ENCODE data around the gene RNFT2. TPM values are rescaled to one million over a fixed set of nuclear protein-coding genes. Genes with fewer than 3 reads are reported as not detected.

Gene RNFT2
- polyA plus RNA-seq, 1 donor (not counting 4 experiments of a cell fraction or from before 2014, with no cell fraction given) = 0.96 TPM

DNA sequence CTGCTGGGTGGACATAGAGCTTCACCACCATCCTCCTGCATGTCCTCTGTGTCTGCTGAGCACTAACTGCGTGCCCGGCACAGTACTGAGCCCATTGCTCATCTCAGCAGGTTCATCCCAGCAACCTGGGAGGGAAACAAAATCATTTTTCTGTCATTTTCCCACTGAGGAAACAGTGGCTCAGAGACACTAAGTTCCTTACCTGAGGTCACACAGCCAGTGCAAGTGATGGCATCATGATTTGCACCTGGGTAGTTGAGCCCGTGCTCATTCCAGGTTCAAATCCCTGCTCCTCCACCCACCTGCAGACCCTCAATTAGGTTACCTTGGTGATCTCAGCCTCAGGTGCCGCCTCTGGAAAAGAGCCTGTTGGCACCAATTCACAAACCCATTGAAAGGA, 23.4 kb downstream of the RNFT2 start:
- Histone ChIP-seq H3K4me3 (ENCODE audit: control insufficient read depth in 2 of 3, extremely low read depth in 1 of 3, insufficient read depth in 2 of 3, low read depth in 1 of 3, low read length in 3 of 3) (no peak overlapping the region), H3K9me1 (ENCODE audit: control insufficient read depth, extremely low read depth, insufficient read depth, low read length) (no peaks in the 10 kb centered on the region), H3K9ac (ENCODE audit: control insufficient read depth, extremely low read depth, insufficient read depth, low read length) (no peak overlapping the region), H3K27me3 (ENCODE audit: control insufficient read depth, extremely low read depth, insufficient read depth, low read length) (no peaks in the 10 kb centered on the region), H2AFZ (ENCODE audit: control insufficient read depth, low read length) (no peak overlapping the region), H3K4me2 (ENCODE audit: control insufficient read depth, extremely low read depth, insufficient read depth, low read depth, low read length) (no peak overlapping the region), H3K36me3 (ENCODE audit: control insufficient read depth in 2 of 2, extremely low read depth in 1 of 2, insufficient read depth in 2 of 2, low read length in 2 of 2) (no peaks in the 10 kb centered on the region), H3K27ac (ENCODE audit: control insufficient read depth, insufficient read depth, low read length) (no peak overlapping the region), H3K9me3 (ENCODE audit: control insufficient read depth, low read depth, low read length) (no peaks in the 10 kb centered on the region), H4K20me1 (ENCODE audit: control insufficient read depth, extremely low read depth, insufficient read depth, low read length) (no peaks in the 10 kb centered on the region), H3K79me2 (ENCODE audit: control insufficient read depth, insufficient read depth, low read length) (no peaks in the 10 kb centered on the region), H3K4me1 (ENCODE audit: control insufficient read depth, extremely low read depth, insufficient read depth, low read length) (no peaks in the 10 kb centered on the region)
- FAIRE-seq = no peak
- dilution Hi-C loops (cut with MboI; ENCODE audit: extremely low pct_ligation_motif_present, low sequenced_read_pairs) = no loop called here
- TF ChIP-seq, protein P1, sequence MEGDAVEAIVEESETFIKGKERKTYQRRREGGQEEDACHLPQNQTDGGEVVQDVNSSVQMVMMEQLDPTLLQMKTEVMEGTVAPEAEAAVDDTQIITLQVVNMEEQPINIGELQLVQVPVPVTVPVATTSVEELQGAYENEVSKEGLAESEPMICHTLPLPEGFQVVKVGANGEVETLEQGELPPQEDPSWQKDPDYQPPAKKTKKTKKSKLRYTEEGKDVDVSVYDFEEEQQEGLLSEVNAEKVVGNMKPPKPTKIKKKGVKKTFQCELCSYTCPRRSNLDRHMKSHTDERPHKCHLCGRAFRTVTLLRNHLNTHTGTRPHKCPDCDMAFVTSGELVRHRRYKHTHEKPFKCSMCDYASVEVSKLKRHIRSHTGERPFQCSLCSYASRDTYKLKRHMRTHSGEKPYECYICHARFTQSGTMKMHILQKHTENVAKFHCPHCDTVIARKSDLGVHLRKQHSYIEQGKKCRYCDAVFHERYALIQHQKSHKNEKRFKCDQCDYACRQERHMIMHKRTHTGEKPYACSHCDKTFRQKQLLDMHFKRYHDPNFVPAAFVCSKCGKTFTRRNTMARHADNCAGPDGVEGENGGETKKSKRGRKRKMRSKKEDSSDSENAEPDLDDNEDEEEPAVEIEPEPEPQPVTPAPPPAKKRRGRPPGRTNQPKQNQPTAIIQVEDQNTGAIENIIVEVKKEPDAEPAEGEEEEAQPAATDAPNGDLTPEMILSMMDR (optimal IDR thresholded peaks at IDR 0.05 in 1 of 3, IDR thresholded peaks at IDR 0.05 in 1 of 3, conservative IDR thresholded peaks at IDR 0.05 in 1 of 3; ENCODE audit: extremely low read depth in 1 of 3, insufficient read depth in 2 of 3, low read length in 3 of 3) = no peak
- no peak for TF ChIP-seq EZH2 (IDR thresholded peaks at IDR 0.05; ENCODE audit: low read length)
- no peak for DNase-seq (ENCODE audit: low read depth, low spot score)

DNA sequence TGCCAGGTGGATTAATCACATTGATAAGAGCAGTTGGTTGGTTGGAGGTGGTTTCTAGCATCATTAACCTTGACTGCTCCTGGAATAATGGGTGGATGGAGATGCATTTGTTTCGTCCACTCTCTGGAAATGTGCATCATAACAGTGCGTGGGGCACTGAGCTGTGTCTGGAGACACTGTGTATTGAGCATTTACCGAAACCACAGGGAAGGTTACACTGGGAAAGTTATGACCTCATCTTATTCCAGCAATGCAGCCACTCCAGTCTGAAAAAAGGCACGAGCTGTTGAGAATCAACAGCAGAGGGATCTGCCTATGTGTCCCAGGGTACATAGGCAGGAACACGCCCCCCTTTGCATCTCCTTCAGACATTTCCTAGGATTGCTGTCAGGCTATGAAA, 27.2 kb downstream of the RNFT2 start:
- no peaks in the 10 kb centered on the region for H4K20me1 ChIP-seq (ENCODE audit: control insufficient read depth, extremely low read depth, insufficient read depth, low read length)
- no peak overlapping the region for H3K4me3 ChIP-seq (ENCODE audit: control insufficient read depth in 2 of 3, extremely low read depth in 1 of 3, insufficient read depth in 2 of 3, low read depth in 1 of 3, low read length in 3 of 3)
- dilution Hi-C loops (cut with MboI; ENCODE audit: extremely low pct_ligation_motif_present, low sequenced_read_pairs) = no loop called here

More for the DNA sequence above, 27.2 kb downstream of the RNFT2 start:
- no peak for DNase-seq (ENCODE audit: low read depth, low spot score)
- Histone ChIP-seq H3K4me2 (ENCODE audit: control insufficient read depth, extremely low read depth, insufficient read depth, low read depth, low read length) (no peak overlapping the region), H3K79me2 (ENCODE audit: control insufficient read depth, insufficient read depth, low read length) (no peaks in the 10 kb centered on the region), H3K27me3 (ENCODE audit: control insufficient read depth, extremely low read depth, insufficient read depth, low read length) (no peaks in the 10 kb centered on the region), H3K36me3 (ENCODE audit: control insufficient read depth in 2 of 2, extremely low read depth in 1 of 2, insufficient read depth in 2 of 2, low read length in 2 of 2) (no peaks in the 10 kb centered on the region), H3K4me1 (ENCODE audit: control insufficient read depth, extremely low read depth, insufficient read depth, low read length) (no peaks in the 10 kb centered on the region), H3K9me1 (ENCODE audit: control insufficient read depth, extremely low read depth, insufficient read depth, low read length) (no peaks in the 10 kb centered on the region), H3K27ac (ENCODE audit: control insufficient read depth, insufficient read depth, low read length) (no peak overlapping the region), H3K9ac (ENCODE audit: control insufficient read depth, extremely low read depth, insufficient read depth, low read length) (no peak overlapping the region), H2AFZ (ENCODE audit: control insufficient read depth, low read length) (no peak overlapping the region), H3K9me3 (ENCODE audit: control insufficient read depth, low read depth, low read length) (no peaks in the 10 kb centered on the region)
- TF ChIP-seq, protein P1 (optimal IDR thresholded peaks at IDR 0.05 in 1 of 3, IDR thresholded peaks at IDR 0.05 in 1 of 3, conservative IDR thresholded peaks at IDR 0.05 in 1 of 3; ENCODE audit: extremely low read depth in 1 of 3, insufficient read depth in 2 of 3, low read length in 3 of 3) = no peak
- no peak for TF ChIP-seq EZH2 (IDR thresholded peaks at IDR 0.05; ENCODE audit: low read length)
- FAIRE-seq = no peak

Data from keratinocyte (primary cell).